Stromal cell of bone marrow (primary cell): ENCODE measurements around the gene IQSEC3.

Experiments
- DNase-seq: peaks from one replicate; pipeline ENCODE4 v3.0.0-alpha.2; 2012; ENCODE audit warnings: low read depth

IQSEC3 gene

DNA sequence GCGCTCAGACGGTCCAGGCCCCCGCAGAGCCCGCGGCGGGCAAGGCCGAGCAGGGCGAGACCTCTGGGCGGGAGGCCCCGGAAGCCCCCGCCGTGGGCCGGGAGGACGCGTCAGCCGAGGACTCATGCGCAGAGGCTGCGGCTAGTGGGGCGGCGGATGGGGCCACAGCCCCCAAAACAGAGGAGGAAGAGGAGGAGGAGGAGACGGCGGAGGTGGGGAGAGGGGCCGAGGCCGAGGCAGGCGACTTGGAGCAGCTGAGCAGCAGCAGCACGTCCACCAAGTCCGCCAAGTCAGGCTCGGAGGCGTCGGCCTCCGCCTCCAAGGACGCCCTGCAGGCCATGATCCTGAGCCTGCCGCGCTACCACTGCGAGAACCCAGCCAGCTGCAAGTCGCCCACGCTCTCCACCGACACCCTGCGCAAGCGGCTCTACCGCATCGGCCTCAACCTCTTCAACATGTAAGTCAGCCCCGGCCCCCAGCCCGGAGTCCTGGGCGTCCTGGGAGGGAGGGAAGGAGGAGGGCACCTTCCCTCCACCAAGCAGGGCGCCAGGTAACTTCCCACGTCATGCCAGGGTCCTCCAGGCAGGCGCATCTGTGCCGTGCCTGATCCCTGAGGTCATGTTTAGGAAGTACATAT lies 72.4 kb downstream of the IQSEC3 start:
- DNase-seq = no peak

DNA sequence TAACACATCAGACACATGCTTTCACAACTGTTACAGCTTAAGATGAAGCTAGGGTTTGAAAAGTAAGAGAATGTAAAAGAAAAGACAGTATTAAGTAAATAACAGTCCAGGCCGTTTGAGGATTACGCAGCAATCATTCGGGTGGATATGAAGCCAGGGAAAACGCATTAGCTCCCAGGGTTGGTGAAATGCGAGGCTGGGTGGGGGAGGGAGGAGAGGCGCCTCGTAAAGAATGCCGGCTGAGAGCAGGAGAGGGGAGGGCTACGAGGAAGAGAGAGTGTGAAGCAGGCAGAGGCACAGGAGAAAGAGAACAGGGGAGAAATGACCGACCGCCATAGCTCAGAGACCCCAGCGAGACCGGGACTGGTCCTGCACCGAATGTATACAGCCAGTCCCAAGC lies 73.0 kb downstream of the IQSEC3 start:
- no peak for DNase-seq

DNA sequence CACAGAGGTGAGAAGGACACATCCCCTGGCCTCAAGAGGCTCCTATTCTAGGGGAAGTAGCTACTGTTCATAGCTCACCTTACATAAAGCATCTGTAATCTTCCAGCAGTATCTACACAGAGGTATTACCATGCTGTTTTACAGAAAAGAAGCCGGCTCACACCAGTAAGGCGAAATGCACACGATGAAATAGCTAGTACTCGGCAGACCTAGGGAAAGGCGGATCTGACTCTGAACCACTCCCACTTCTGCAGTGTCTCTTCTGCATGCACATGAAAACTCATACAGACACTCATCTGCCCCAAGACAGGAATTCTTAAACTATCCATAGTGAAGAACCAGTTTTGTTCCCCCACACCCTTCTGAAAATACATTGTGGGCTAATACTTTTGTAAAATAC lies 73.6 kb downstream of the IQSEC3 start:
- no peak for DNase-seq

DNA sequence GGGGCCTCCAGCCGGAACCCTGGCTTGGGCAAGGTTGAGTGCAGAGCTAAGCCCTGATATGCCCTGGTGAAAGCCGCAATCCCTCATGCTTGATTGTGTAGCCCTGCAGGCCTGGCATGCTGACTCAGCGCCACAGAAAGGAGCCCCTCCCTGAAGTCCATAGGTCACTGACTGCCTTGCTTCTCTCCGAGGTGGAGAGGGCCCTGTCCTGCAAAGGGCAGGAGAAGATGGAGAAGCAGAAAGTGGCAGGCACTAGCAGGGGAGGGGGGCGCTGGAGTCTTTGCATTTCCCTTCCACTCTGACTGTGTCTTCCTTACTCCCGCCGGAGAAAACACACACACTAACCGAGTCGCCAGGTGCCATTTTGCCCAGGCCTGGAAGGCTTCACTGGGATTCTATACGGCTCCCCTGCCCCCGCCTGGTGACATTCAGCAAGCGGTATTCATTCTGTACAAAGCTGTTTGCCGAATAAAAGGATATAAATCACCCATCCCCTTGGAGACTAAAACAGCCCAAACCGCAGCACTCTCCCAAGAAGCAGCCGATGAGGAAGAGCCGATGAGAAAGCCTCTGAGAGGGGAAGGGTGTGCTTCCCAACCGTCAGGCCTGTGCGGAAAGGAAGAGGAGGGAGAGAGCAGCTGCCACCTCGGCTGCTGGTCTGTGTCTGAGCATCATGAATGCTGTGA lies 77.5 kb downstream of the IQSEC3 start:
- no peak for DNase-seq

DNA sequence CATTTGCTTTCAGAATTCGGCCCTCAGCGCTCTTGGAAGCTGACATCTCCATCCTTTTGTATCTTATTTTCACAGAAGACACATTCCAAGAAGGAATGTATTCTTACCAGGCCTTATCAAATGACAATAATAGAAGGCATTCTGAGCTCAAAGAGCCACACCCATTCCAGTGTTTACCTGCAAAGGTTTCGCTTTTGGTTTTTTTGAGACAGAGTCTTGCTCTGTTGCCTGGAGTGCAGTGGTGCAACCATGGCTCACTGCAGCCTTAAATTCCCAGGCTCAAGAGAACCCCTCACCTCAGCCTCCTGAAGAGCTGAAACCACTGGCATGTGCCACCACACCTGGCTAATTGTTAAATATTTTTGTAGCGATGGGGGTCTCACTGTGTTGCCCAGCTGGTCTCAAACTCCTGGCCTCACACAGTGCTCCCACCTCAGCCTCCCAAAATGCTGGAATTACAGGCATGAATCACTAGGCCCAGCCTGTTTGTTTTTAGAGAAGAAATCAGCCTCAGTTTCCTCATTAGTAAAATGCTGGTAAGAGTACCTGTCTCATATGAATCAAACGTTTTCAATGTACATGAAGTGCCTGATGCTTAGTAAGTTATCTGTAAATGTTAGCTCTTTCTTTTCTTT lies 78.2 kb downstream of the IQSEC3 start:
- DNase-seq = no peak

DNA sequence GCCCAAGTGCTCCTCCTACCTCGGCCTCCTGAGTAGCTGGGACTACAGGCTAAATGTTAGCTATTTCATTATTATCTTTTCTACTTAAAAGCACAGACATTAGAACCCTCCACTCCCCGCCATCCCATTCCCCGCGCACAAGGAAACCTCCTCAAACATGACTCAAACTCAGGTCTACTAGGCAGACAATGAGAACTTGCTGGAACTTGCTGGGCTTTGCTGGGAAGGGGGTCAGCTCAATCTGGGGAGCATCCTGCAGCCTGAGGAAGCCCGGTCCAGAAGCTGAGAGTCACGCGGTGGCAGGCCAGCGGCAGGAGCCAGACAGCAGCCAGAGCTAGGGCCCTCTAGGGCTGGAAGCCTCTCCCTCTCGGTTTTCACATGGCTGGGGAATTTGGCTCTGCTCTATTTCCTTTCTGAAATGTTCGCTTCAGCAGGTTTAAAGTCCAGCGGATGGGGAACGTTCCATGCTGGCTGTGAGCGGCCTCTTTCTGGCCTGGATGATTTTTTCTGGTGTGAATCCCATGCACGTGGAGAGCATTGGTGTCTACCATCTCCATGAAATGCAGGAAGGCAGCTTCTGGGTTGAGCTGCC lies 78.9 kb downstream of the IQSEC3 start:
- no peak for DNase-seq

DNA sequence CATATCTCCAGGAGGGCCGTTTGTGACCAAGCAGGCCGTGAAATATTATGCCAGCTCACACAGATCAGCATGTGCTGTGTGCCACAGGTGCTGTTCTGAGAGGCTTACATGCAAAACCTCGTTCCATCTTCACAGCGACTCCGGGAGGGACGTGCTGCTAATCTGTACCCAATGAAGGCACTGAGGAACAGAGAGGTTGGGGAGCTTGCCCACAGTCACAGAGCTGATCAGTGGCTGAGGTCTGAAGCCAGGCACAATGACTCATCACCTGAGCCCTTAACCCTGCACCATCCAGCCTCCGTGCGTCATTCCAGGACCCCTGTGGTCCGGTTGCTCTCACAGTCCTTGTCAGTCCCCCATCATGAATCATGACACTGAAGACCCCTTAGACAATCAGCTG lies 80.7 kb downstream of the IQSEC3 start:
- no peak for DNase-seq

DNA sequence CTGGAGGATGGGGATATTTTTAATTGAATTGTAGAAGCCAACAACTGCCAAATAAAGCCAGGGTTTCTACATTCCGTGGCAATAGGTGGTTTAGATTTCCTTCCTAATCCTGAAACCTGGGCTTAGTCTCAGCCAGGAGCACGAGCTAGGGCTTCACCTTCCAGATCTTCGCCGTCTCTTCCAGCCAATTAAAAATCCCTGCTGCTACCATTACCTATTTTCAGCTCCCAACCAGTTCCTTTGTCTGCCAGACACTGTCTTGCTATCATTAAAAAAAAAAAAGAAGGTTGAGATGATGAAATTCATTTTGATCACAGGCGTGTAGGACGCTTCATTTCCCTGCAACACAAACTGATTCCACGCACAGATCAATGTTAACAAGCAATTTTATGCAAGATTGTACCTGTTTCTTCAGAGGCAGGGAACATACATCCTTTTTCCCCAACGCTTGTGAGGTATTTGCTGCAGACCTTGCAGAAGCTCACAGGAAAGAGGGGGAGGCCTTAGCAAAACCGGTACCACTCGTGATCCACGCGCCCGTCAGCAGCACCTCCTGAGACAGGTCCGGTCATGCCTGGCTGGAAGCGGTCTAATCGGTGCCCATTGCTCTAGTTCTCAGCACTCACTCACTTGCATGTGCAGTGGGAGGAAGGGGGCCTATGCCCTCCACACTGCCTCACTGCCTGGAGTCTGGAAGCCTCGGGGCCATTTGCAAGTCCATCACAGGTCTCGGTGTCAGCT lies 82.3 kb downstream of the IQSEC3 start:
- no peak for DNase-seq

DNA sequence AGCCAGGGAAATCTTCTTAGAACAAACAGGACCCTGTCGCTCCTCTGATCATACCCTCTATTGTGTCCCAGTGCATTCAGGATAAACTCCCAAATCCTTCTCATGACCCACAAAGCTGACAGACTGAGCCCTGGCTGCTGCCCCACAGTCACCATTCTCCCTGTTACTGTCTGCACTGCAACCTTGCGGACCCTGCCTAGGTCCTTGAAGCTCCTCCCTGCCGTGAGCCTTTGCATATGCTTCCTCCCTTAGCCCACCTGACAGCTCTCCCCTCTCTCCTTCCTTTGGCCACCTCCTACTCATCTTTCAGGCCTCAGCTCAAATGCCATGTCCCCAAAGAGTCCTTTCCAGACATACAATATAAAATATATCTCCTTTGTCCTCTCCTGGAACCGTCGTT lies 85.0 kb downstream of the IQSEC3 start:
- no peak for DNase-seq

DNA sequence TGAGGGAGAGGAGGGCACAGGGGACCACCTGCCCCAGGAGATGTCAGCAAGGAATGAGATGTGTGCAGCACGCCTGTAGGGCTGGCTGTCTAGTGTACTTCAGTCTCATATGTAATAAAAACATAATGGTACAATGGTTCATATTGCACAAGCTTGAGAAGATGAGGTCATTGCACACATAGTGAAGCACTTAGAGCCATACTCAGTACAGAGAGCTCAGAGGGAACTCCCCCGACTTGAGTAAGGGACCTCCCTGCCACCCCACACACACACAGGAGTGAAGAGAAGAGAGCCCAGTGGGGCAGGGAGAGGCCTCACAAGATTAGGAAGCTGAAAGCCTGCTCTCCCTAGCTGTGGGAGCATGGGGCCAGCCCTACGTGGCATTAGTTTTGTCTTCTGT lies 85.9 kb downstream of the IQSEC3 start:
- DNase-seq = no peak

DNA sequence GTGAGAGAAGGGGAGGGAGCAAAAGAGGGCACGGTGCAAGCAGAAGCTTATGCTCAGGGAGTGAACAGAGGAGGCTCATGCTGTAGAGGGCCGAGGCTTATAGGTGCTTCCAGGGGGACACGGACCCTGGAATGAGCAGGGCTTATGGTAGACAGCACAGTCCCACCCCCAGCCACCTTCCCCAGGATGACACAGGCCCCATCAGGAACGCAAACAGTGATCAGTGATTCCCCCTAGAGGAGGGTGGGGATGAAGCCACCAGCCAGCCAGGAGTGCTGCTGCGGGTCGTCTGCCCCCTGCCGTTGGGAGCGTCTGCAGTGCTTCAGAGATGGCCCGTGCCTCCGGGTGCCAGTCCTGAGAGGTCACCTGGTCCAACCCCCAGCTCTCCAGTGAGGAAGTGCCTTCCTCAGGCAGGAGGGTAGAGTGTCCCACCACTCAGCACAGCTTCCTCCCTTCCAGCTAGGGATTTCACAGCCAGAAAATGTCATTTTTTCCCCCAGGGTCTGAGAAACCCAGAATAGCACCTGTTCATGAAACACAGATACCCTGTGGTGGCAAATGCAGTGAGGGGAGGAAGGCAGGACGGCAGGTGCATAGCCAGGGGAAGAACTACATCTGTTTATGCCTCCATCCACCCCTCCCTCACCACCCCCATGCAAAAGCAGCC lies 86.6 kb downstream of the IQSEC3 start:
- DNase-seq = no peak

DNA sequence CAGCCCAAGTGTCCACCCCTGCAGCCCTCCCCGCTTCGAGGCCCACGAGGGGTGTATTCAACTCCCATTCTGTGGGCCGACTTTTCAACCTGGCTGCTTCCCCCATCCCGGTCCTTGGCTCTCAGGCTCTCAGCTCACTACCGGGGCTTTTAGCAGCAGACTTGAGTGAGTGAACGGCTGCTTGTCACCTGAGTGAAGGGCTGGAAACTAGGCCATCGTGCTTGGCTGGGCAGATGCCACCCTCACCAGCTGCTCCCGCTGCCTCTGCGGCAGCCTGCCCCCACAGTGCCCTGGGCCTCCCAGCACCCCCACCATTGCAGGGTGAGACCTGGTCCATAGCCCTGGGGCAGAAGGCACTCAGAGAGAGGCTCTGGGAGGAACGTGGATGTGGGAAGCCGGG lies 87.5 kb downstream of the IQSEC3 start:
- no peak for DNase-seq

DNA sequence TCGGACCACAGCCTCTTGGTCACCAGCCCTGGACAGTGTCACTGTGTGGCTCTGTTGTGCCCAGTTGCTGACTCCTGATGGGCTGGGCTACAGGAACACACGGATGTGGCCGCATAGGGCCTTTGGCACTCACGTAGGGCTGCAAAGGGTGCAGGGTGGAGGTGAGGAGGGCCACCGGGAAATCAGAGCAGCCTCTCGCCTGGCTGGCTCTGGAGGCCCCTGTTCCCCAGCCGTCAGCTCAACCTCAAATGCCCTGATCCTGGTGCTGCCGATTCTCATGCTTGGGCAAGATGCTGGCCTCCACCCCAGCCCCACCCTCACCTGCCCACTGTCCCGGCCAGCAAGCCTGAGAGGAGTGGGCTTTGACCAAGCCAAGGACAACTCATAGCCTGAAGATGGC lies 88.4 kb downstream of the IQSEC3 start:
- no peak for DNase-seq

DNA sequence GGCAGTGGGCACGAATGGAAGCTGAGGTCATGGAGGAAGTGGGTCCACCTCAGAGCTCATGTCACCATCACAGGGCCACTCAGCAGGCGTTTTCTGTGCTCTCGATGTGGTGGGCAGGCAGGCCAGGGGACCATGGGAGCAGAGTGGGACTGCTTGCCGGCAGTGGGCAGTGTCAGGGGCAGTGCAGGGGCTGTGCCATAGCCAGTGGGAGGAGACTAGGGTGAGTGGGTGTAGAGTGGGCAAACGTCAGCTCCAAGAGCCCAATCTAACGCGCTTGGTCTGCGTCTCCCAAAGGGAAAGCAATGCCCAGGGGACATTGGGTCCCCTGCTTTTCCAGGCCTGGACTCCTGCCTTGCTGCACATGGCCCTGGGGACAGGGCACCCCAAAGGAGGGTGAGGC lies 89.1 kb downstream of the IQSEC3 start:
- no peak for DNase-seq

DNA sequence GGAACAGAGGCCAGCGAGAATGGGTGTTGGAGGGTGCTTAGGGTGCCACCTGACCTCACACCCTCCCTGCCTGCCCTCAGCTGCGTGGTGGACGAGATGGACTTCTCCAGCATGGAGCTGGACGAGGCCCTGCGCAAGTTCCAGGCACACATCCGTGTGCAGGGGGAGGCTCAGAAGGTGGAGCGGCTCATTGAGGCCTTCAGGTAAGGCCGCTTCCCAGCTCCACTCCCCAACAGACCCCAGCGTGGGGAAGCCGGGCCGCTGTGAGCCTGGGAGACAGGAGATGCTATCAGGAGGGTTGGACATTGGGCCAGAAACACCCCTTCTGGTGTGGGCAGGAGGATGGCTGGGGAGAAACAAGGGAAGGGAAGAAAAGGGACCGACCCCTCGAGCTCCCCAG lies 90.4 kb downstream of the IQSEC3 start:
- no peak for DNase-seq

DNA sequence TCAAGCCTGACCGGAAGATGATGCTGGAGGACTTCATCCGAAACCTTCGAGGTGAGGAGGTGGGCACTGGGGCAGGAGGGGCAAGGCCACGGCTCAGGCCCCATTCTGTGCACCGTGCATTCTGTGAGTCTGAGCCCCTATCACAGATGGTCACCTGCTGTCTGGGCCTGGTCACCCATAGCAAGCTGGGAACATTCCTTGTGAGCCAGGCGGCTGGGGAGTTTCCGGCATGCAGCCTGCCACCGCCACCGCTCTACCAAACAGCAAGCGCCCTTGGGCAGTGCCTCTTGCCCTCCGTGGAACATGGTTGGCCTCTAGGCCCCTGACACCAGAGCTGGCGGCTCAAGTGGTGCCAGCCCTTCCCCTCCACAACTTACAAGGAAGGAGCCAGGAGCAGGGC lies 91.1 kb downstream of the IQSEC3 start:
- DNase-seq = no peak

DNA sequence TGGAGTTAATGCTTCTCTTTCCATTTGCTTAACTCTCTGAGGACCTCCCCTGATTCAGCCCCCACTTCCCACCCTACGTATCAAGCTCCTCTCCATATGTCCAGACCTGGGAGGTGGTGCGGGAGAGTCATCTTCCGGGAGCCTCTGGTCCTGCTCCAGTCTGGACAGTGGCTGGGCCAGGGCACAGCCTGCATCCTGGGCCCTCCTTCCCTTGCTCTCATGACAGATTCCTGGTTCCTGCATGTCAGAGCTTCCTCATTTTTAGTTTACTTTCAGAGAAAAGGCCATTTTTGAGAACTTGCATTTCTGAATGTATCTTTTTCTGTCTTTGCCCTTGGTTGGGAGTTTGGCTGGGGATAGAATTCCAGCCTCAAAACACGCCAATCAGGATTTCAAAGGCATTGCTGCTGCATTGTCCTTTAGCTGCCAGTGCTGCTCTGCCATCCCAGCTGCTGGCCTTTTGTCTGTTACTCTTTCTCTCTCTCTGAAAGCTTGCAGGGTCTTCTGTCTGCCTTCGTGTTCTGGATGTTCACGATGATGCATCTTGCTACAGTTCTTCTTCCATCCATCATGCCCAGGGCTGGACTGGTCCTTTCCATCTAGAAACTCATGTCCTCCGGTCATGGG lies 92.7 kb downstream of the IQSEC3 start:
- no peak for DNase-seq

DNA sequence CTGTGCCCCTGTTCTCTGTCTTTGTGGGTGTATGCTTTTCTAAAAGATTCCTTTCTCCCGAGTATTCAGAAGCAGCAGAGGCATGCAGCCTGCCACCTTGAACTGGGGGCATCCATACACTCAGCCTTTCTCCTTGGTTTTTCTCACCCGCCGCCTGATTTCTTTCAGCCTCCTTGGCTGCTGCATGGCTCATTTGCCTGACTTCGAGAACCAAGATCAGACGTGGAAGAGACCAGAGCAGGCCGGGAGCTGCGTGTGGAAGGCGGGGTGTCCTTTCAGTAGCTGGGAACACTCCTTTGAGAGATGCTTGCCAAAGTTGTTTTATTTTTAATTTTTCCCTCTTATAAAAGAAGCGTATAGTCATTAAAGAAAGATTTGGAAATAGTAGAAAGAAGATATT lies 94.3 kb downstream of the IQSEC3 start:
- no peak for DNase-seq

DNA sequence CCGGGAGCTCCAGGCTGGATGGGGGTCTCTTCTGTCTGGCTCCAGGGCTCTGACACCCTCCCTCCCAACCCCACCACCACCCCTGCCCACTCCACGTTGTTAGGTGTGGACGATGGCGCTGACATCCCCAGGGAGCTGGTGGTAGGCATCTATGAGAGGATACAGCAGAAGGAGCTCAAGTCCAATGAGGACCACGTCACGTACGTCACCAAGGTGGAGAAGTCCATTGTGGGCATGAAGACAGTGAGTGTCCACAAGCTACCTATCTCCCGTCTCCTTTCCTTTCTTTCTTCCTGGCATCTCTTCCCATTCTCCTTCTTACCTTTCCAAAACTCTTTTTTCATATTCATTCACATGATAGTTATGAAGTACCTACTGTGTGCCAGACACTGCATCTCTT lies 95.3 kb downstream of the IQSEC3 start:
- no peak for DNase-seq

DNA sequence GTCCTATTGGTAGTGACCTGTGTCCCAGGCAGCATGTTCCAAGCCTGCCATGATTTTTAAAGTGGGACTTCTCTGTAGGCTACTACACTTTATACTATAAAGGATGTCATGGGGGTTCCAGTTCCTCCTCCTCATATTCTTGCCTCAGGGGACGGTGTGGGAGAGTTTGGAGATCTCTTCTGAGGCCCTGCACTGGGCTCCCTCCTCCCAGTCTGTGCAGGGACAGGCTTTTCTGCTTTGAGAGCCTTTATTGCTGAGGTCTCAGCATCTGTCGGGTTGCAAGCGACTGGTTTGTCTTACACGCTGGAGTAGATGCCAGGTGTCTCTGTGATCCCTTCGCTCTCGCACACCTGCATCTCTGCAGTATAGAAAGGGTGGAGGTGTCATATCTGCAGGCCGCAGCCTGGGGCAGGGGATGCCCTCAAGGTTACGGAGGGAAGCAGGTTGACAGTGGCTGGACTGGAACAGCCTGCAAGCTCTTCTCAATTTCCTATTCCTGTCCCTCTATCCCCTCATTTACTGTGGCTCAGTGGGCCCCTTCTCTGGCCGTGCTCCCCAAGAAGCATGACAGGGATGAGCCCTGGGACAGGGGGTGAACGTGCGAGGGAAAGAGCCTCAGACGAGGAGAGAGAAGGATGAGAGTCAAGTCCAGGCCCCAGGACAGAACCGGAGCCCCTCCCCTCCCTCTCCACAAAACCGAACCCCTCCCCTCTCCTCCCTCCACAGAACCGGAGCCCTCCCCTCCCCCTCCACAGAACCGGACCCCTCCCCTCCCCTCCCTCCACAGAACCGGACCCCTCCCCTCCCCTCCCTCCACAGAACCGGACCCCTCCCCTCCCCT lies 96.1 kb downstream of the IQSEC3 start:
- no peak for DNase-seq
